Transverse colon (tissue), 4 donors: ENCODE data around the gene AK3.

Experiments
- CTCF ChIP-seq, 5 experiments: fragments of 200-600 bp in 3 of 5; fragments of 450-650 bp in 2 of 5; sonication (generic) in 3 of 5; IDR thresholded peaks; 1 replicate in 2 of 5; 2 replicates in 3 of 5; pipeline ENCODE4 v1.5.1; 2016 to 2017; ENCODE audit warnings: antibody characterized with exemption in 5 of 5, inconsistent platforms in 3 of 5, mild to moderate bottlenecking in 2 of 5, moderate library complexity in 1 of 5
- EP300 ChIP-seq: sonication (generic); formaldehyde crosslinking; IDR thresholded peaks from one replicate; pipeline ENCODE4 v1.6.1; 2017; ENCODE audit warnings: antibody characterized with exemption, low read depth
- POLR2A ChIP-seq: fragments of 450-650 bp; IDR thresholded peaks from one replicate; pipeline ENCODE4 v1.6.1; 2016; ENCODE audit warnings: antibody characterized with exemption, mild to moderate bottlenecking, moderate library complexity
- POLR2AphosphoS5 ChIP-seq, 3 donors: sonication (generic); formaldehyde crosslinking; IDR thresholded peaks; one replicate each; pipeline ENCODE4 v1.6.1; 2016; ENCODE audit warnings: antibody characterized with exemption in 3 of 3

GRCh38 chr9:4677392-4677791, 63.6 kb downstream of the AK3 start:
- TF ChIP-seq POLR2AphosphoS5 (IDR thresholded peaks at IDR 0.05) (no peak), CTCF (IDR thresholded peaks at IDR 0.05) (no peak), EP300 (no peak), POLR2A (no peak)
